Urinary bladder (tissue), 4 donors: Measurements from ENCODE around the gene RYR3. TPM values are rescaled to one million over a fixed set of nuclear protein-coding genes. Genes with fewer than 3 reads are reported as not detected.
"Not testable (repeated sequence)": the region's sequence is repeated elsewhere in the genome, so short reads cannot be mapped to it uniquely, and the experiment has no call there.

Experiments used
- DNase-seq: peaks from one replicate; pipeline ENCODE4 v3.0.0-alpha.2; 2015; ENCODE audit errors: extremely low spot score
- H3K27ac ChIP-seq: one replicate; pipeline ENCODE4 v1.5.1; 2013; ENCODE audit warnings: low read depth, mild to moderate bottlenecking, moderate library complexity
- H3K36me3 ChIP-seq: one replicate; pipeline ENCODE4 v1.6.1; 2013; ENCODE audit warnings: mild to moderate bottlenecking, moderate library complexity; ENCODE audit not compliant: insufficient read depth
- H3K4me1 ChIP-seq: one replicate; pipeline ENCODE4 v1.6.1; 2013; ENCODE audit warnings: mild to moderate bottlenecking, moderate library complexity; ENCODE audit not compliant: insufficient read depth
- H3K4me3 ChIP-seq: one replicate; pipeline ENCODE4 v1.5.1; 2013; ENCODE audit warnings: low read depth, low read length
- WGBS: extraction: QIAGEN DNeasy Blood & Tissue Kit; methylation state at CpG from one replicate; pipeline ENCODE4 v1.1.7; 2013; 5-methylcytosine and 5-hydroxymethylcytosine counted together
- polyA plus RNA-seq: library from polyadenylated mRNA; stranded (reverse); fragments of 200-250 nt; gene quantifications from one replicate; pipeline ENCODE4 v1.2.3, GENCODE V29; 2013
- total RNA-seq: library from RNA; depleted of rRNA; stranded (reverse); fragments of >200 nt; gene quantifications from one replicate; pipeline ENCODE4 v1.2.3, GENCODE V29; 2014
- donor health status: healthy with polysubstance abuse.
- donor health status: healthy.

The RYR3 gene
- total and polyA plus RNA-seq, 2 donors = 5.1 to 10.5 TPM

- H3K4me3 ChIP-seq = no peak overlapping the region
- H3K4me1 ChIP-seq = no peaks in the 10 kb centered on the region
- no peaks in the 10 kb centered on the region for H3K36me3 ChIP-seq
- no peak overlapping the region for H3K27ac ChIP-seq
- 53% methylated on average over 3 of the region's 3 CpGs for WGBS
- no peak for DNase-seq
Measured at GRCh38 chr15:33813891-33814290, 503.1 kb downstream of the RYR3 start.

- not testable (repeated sequence) for H3K4me3 ChIP-seq, H3K4me1 ChIP-seq, DNase-seq, H3K36me3 ChIP-seq, H3K27ac ChIP-seq
- 96% methylated on average over 6 of the region's 6 CpGs for WGBS
Measured at GRCh38 chr15:33819499-33819898, 508.7 kb downstream of the RYR3 start.

GRCh38 chr15:33822479-33822878 lies 511.7 kb downstream of the RYR3 start:
- Histone ChIP-seq H3K27ac (no peak overlapping the region), H3K4me1 (no peaks in the 10 kb centered on the region), H3K4me3 (no peak overlapping the region), H3K36me3 (no peaks in the 10 kb centered on the region)
- 55% methylated on average over 4 of the region's 4 CpGs for WGBS
- DNase-seq = no peak

- Histone ChIP-seq H3K4me1 (no peaks in the 10 kb centered on the region), H3K4me3 (no peak overlapping the region), H3K27ac (no peak overlapping the region), H3K36me3 (no peaks in the 10 kb centered on the region)
- 76% methylated on average over 3 of the region's 3 CpGs for WGBS
- DNase-seq = no peak
Measured at GRCh38 chr15:33823119-33823518, 512.4 kb downstream of the RYR3 start.

- no peak overlapping the region for H3K4me3 ChIP-seq
- 94% methylated on average over 8 of the region's 8 CpGs for WGBS
- H3K36me3 ChIP-seq = no peaks in the 10 kb centered on the region
- H3K27ac ChIP-seq = no peak overlapping the region
- no peaks in the 10 kb centered on the region for H3K4me1 ChIP-seq
- DNase-seq = no peak
Measured at GRCh38 chr15:33825453-33825852, 514.7 kb downstream of the RYR3 start.

GRCh38 chr15:33826201-33826600 lies 515.4 kb downstream of the RYR3 start:
- 88% methylated on average over 4 of the region's 4 CpGs for WGBS
- Histone ChIP-seq H3K27ac (no peak overlapping the region), H3K36me3 (no peaks in the 10 kb centered on the region), H3K4me3 (no peak overlapping the region), H3K4me1 (no peaks in the 10 kb centered on the region)
- no peak for DNase-seq

- no peak for DNase-seq
- Histone ChIP-seq H3K36me3 (no peaks in the 10 kb centered on the region), H3K4me3 (no peak overlapping the region), H3K4me1 (no peaks in the 10 kb centered on the region), H3K27ac (no peak overlapping the region)
- WGBS = 51% methylated on average over 4 of the region's 4 CpGs
Measured at GRCh38 chr15:33830351-33830750, 519.6 kb downstream of the RYR3 start.

- no peak for DNase-seq
- Histone ChIP-seq H3K4me1 (no peaks in the 10 kb centered on the region), H3K36me3 (no peaks in the 10 kb centered on the region), H3K4me3 (no peak overlapping the region), H3K27ac (no peak overlapping the region)
- 88% methylated on average over 7 of the region's 7 CpGs for WGBS
Measured at GRCh38 chr15:33831646-33832045, 520.9 kb downstream of the RYR3 start.

GRCh38 chr15:33834892-33835743 lies 524.4 kb downstream of the RYR3 start:
- no peak for DNase-seq
- WGBS = 47% methylated on average over 9 of the region's 9 CpGs
- H3K36me3 ChIP-seq = no peaks in the 10 kb centered on the region
- H3K4me3 ChIP-seq = no peak overlapping the region
- H3K4me1 ChIP-seq = no peaks in the 10 kb centered on the region
- no peak overlapping the region for H3K27ac ChIP-seq

- WGBS = 90% methylated on average over 1 of the region's 1 CpG
- Histone ChIP-seq H3K27ac (no peak overlapping the region), H3K4me1 (no peaks in the 10 kb centered on the region)
Measured at GRCh38 chr15:33837294-33837693, 526.5 kb downstream of the RYR3 start.

GRCh38 chr15:33839540-33839939 lies 528.8 kb downstream of the RYR3 start:
- no peaks in the 10 kb centered on the region for H3K4me1 ChIP-seq
- WGBS = 89% methylated on average over 2 of the region's 2 CpGs
- H3K4me3 ChIP-seq = no peak overlapping the region
- no peak for DNase-seq
- H3K36me3 ChIP-seq = no peaks in the 10 kb centered on the region
- no peak overlapping the region for H3K27ac ChIP-seq

More at GRCh38 chr15:33837294-33837693, 526.5 kb downstream of the RYR3 start:
- no peak for DNase-seq
- Histone ChIP-seq H3K4me3 (no peak overlapping the region), H3K36me3 (no peaks in the 10 kb centered on the region)

GRCh38 chr15:33840615-33841014 lies 529.8 kb downstream of the RYR3 start:
- DNase-seq = no peak
- Histone ChIP-seq H3K36me3 (no peaks in the 10 kb centered on the region), H3K27ac (no peak overlapping the region), H3K4me1 (no peaks in the 10 kb centered on the region), H3K4me3 (no peak overlapping the region)
- WGBS = 97% methylated on average over 3 of the region's 3 CpGs

- Histone ChIP-seq H3K27ac (no peak overlapping the region), H3K36me3 (no peaks in the 10 kb centered on the region), H3K4me1 (no peaks in the 10 kb centered on the region), H3K4me3 (no peak overlapping the region)
- 79% methylated on average over 4 of the region's 4 CpGs for WGBS
- no peak for DNase-seq
Measured at GRCh38 chr15:33844186-33844585, 533.4 kb downstream of the RYR3 start.

- H3K4me1 ChIP-seq = no peaks in the 10 kb centered on the region
- H3K36me3 ChIP-seq = no peaks in the 10 kb centered on the region
- DNase-seq = no peak
- H3K4me3 ChIP-seq = no peak overlapping the region
- H3K27ac ChIP-seq = no peak overlapping the region
- WGBS = 94% methylated on average over 4 of the region's 4 CpGs
Measured at GRCh38 chr15:33844597-33844996, 533.8 kb downstream of the RYR3 start.
